ENCODE results near the gene FAM180B. TPM values are rescaled to one million over a fixed set of nuclear protein-coding genes. Genes with fewer than 3 reads are reported as not detected.
"Not testable (repeated sequence)": the region's sequence is repeated elsewhere in the genome, so short reads cannot be mapped to it uniquely, and the experiment has no call there.

Gene FAM180B
- total and polyA plus RNA-seq, 2 of the 13 experiments (the other 11 are each of a cell fraction or from before 2014, with no cell fraction given): 0.40 to 1.0 TPM

DNA sequence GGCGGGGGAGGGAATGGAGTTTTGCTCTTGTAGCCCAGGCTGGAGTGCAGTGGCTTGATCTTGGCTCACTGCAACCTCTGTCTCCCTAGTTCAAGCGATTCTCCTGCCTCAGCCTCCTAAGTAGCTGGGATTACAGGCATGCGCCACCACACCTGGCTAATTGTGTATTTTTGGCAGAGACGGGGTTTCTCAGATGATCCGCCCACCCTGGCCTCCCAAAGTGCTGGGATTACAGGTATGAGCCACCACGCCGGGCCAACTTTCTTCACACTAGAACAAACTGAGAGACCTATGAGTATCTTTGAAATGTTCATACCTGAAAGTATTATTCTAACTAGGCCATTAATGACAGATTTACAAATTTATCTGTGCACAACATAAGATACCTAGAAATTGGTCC is 40.2 kb upstream of the FAM180B start:
- H2AFZ ChIP-seq (ENCODE audit: low read length); CTCF ChIA-PET (ENCODE audit: low intra/inter-chr PET ratio, low total read pairs); FAIRE-seq; in situ Hi-C loops (cut with HindIII; ENCODE audit: extremely low pct_ligation_motif_present, low pct_unique_long_range_greater_than_20kb); intact Hi-C loops (cut with micrococcal nuclease; ENCODE audit: unreplicated experiment); H3K27me3 ChIP-seq (ENCODE audit: control insufficient read depth in 1 of 2, insufficient read depth in 2 of 2, low read length in 2 of 2); H3K9ac ChIP-seq (ENCODE audit: insufficient read depth, low read depth, low read length); H3K4me3 ChIP-seq (replicated peaks in 1 of 3; ENCODE audit: insufficient read depth in 1 of 3, low read depth in 2 of 3, low read length in 3 of 3); H3K9me3 ChIP-seq (ENCODE audit: low read length); DNase-seq (ENCODE audit: low spot score); H3K36me3 ChIP-seq (replicated peaks in 1 of 2; ENCODE audit: control insufficient read depth in 1 of 2, insufficient read depth in 2 of 2, low read length in 2 of 2); H3K4me2 ChIP-seq (ENCODE audit: low read depth, low read length); H3K27ac ChIP-seq (ENCODE audit: extremely low read length, insufficient read depth, low read length); BruUV-seq (replicated peaks); ATAC-seq; POLR2A ChIA-PET: not testable (repeated sequence)
- 85% methylated on average over 7 of the region's 7 CpGs for WGBS (ENCODE audit: low lambda C conversion rate)
- Histone ChIP-seq H3K4me1 (ENCODE audit: insufficient read depth, low read length) (peaks cover 39% of the 10 kb centered on the region), H3K79me2 (ENCODE audit: insufficient read depth, low read length) (peaks cover 90% of the 10 kb centered on the region), H4K20me1 (ENCODE audit: insufficient read depth, low read length) (peaks cover 64% of the 10 kb centered on the region)

DNA sequence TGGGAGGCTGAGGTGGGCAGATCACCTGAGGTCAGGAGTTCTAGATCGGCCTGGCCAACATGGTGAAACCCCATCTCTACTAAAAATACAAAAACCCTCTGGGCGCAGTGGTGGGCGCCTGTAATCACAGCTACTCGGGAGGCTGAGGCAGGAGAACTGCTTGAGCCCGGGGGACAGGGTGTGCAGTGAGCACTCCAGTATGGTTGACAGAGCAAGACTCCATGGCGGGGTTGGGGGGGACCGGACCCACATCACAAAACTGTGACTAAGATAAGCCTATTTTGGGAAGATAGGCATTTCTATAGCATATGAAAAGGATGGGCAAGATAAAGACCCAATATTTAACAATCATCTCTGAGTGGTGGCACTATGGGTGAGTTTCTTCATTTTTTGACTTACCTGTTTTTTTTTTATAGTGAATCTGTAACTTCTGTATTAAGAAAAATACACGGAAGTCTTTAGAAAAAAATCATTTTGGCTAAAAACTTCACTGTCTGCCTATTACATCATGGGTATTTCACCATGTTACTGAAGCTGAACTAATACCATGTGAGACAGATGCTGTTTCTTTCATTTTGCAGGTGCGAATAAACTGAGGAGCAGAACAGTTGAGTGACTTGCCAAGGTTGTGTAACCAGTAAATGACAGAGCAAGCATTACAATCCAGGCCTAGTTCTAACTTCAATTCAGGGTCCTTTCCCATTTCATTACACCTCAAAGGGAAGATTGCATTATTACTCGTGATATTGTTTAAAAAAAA is 36.0 kb upstream of the FAM180B start:
- intact Hi-C loops (cut with micrococcal nuclease; ENCODE audit: unreplicated experiment) (loop anchor here (5.0 kb wide), 1 partner anchor 63 kb away; no protein-coding TSS in a partner anchor), in situ Hi-C loops (cut with HindIII; ENCODE audit: extremely low pct_ligation_motif_present, low pct_unique_long_range_greater_than_20kb) (no loop called here)
- peaks cover 45% of the 10 kb centered on the region for H4K20me1 ChIP-seq (ENCODE audit: insufficient read depth, low read length)
- H2AFZ ChIP-seq (ENCODE audit: low read length): no peak overlapping the region
- ChIA-PET CTCF (ENCODE audit: low intra/inter-chr PET ratio, low total read pairs) (no interaction called here), POLR2A (interaction anchor here (1.4 kb wide), 1 partner anchor 13 kb away, joined by 3 read pairs; no protein-coding TSS in a partner anchor)
- H3K27ac ChIP-seq (ENCODE audit: extremely low read length, insufficient read depth, low read length): peak overlapping the region; percentile 20
- H3K4me3 ChIP-seq (replicated peaks in 1 of 3; ENCODE audit: insufficient read depth in 1 of 3, low read depth in 2 of 3, low read length in 3 of 3): peak overlapping the region in 1 of 3 experiments; percentile 69; a peak in 3 of 6 replicates
- FAIRE-seq (no peak), DNase-seq (ENCODE audit: low spot score) (no peak), ATAC-seq (no peak)
- H3K9me3 ChIP-seq (ENCODE audit: low read length): no peaks in the 10 kb centered on the region
- H3K9ac ChIP-seq (ENCODE audit: insufficient read depth, low read depth, low read length): no peak overlapping the region
- peak overlapping the region; percentile 81 for H3K4me2 ChIP-seq (ENCODE audit: low read depth, low read length)
- peaks cover 0 to 6% of the 10 kb centered on the region in 2 experiments; a peak in 2 of 5 replicates for H3K36me3 ChIP-seq (replicated peaks in 1 of 2; ENCODE audit: control insufficient read depth in 1 of 2, insufficient read depth in 2 of 2, low read length in 2 of 2)
- H3K4me1 ChIP-seq (ENCODE audit: insufficient read depth, low read length): peaks cover 40% of the 10 kb centered on the region
- H3K27me3 ChIP-seq (ENCODE audit: control insufficient read depth in 1 of 2, insufficient read depth in 2 of 2, low read length in 2 of 2): no peaks in the 10 kb centered on the region
- H3K79me2 ChIP-seq (ENCODE audit: insufficient read depth, low read length): peaks cover 66% of the 10 kb centered on the region
- 95% methylated on average over 10 of the region's 10 CpGs for WGBS (ENCODE audit: low lambda C conversion rate)
- BruUV-seq (replicated peaks): no TSS peak
- TF ChIP-seq ZNF12 (CRISPR knock-in tag; IDR thresholded peaks at IDR 0.05): peak; percentile 88
- TF ChIP-seq ZFYVE20 (CRISPR knock-in tag; IDR thresholded peaks at IDR 0.05; ENCODE audit: borderline replicate concordance, low read depth): no peak
- TF ChIP-seq, protein P1, sequence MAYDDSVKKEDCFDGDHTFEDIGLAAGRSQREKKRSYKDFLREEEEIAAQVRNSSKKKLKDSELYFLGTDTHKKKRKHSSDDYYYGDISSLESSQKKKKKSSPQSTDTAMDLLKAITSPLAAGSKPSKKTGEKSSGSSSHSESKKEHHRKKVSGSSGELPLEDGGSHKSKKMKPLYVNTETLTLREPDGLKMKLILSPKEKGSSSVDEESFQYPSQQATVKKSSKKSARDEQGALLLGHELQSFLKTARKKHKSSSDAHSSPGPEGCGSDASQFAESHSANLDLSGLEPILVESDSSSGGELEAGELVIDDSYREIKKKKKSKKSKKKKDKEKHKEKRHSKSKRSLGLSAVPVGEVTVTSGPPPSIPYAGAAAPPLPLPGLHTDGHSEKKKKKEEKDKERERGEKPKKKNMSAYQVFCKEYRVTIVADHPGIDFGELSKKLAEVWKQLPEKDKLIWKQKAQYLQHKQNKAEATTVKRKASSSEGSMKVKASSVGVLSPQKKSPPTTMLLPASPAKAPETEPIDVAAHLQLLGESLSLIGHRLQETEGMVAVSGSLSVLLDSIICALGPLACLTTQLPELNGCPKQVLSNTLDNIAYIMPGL (CRISPR knock-in tag; IDR thresholded peaks at IDR 0.05; ENCODE audit: borderline replicate concordance in 1 of 2, low read depth in 1 of 2): 0 out of 4 replicates have a peak, but pooled peaks of 1 of the 2 experiments have one; percentile 14
- TF ChIP-seq ETV5 (CRISPR knock-in tag; IDR thresholded peaks at IDR 0.05; ENCODE audit: borderline replicate concordance): no peak
- TF ChIP-seq, protein P2, sequence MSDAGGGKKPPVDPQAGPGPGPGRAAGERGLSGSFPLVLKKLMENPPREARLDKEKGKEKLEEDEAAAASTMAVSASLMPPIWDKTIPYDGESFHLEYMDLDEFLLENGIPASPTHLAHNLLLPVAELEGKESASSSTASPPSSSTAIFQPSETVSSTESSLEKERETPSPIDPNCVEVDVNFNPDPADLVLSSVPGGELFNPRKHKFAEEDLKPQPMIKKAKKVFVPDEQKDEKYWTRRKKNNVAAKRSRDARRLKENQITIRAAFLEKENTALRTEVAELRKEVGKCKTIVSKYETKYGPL (CRISPR knock-in tag; IDR thresholded peaks at IDR 0.05): no peak
- no peak for TF ChIP-seq RBAK (CRISPR knock-in tag; IDR thresholded peaks at IDR 0.05)
- no peak for TF ChIP-seq CAMTA2 (CRISPR knock-in tag; IDR thresholded peaks at IDR 0.05; ENCODE audit: borderline replicate concordance)
- TF ChIP-seq SP4 (CRISPR knock-in tag; IDR thresholded peaks at IDR 0.05): no peak
- no peak for TF ChIP-seq ZSCAN29 (CRISPR knock-in tag; conservative IDR thresholded peaks at IDR 0.05)
- no peak for TF ChIP-seq ZNF230 (CRISPR knock-in tag; IDR thresholded peaks at IDR 0.05)
- TF ChIP-seq ZNF737 (CRISPR knock-in tag; IDR thresholded peaks at IDR 0.05; ENCODE audit: borderline replicate concordance): no peak
- TF ChIP-seq EP300 (IDR thresholded peaks at IDR 0.05; ENCODE audit: low read depth in 2 of 2, low read length in 2 of 2): no peak
- TF ChIP-seq EP300 (CRISPR knock-in tag; IDR thresholded peaks at IDR 0.05; ENCODE audit: borderline replicate concordance): no peak
